GM06990 (cell line): ENCODE data around the gene PIMREG.

Source experiments
- DNase-seq: peaks from one replicate; pipeline ENCODE4 v3.0.0-alpha.2; 2011; ENCODE audit not compliant: insufficient read length; ENCODE audit errors: extremely low read depth
- H3K27me3 ChIP-seq: replicated peaks from 2 replicates; pipeline ENCODE4 v1.6.0; 2011; ENCODE audit warnings: low read length; ENCODE audit not compliant: control insufficient read depth, insufficient read depth
- H3K36me3 ChIP-seq: 2 replicates; pipeline ENCODE4 v1.5.1; 2011; ENCODE audit warnings: low read length; ENCODE audit not compliant: control insufficient read depth, insufficient read depth
- H3K4me3 ChIP-seq: replicated peaks from 2 replicates; pipeline ENCODE4 v1.5.1; 2011; ENCODE audit warnings: low read depth, mild to moderate bottlenecking, control low read depth, low read length
- CTCF ChIP-seq: IDR thresholded peaks from 2 replicates; pipeline ENCODE4 v1.5.1; 2011; ENCODE audit warnings: low read length, control low read depth, mild to moderate bottlenecking, inconsistent platforms; ENCODE audit not compliant: insufficient read depth, poor library complexity, severe bottlenecking

The PIMREG gene

GRCh38 chr17:6442775-6443174 is 1.5 kb upstream of the PIMREG start:
- no peaks in the 10 kb centered on the region; the same call in none of the 2 replicates for H3K27me3 ChIP-seq
- no peaks in the 10 kb centered on the region; the same call in 1 of the 2 replicates for H3K36me3 ChIP-seq
- no peak for TF ChIP-seq CTCF
- H3K4me3 ChIP-seq, result no peak overlapping the region
- no peak for DNase-seq

- TF ChIP-seq CTCF, result no peak
- no peak for DNase-seq
- Histone ChIP-seq H3K36me3 (no peaks in the 10 kb centered on the region; the same call in 1 of the 2 replicates), H3K27me3 (no peaks in the 10 kb centered on the region; the same call in none of the 2 replicates), H3K4me3 (peak overlapping the region; percentile 51)
Observed at GRCh38 chr17:6444571-6445335, 498 bp downstream of the PIMREG start.

- no peak for TF ChIP-seq CTCF
- no peak overlapping the region for H3K4me3 ChIP-seq
- H3K27me3 ChIP-seq, result no peaks in the 10 kb centered on the region; the same call in 1 of the 2 replicates
- DNase-seq, result no peak
- H3K36me3 ChIP-seq, result no peaks in the 10 kb centered on the region; the same call in 1 of the 2 replicates
Observed at GRCh38 chr17:6446516-6447100, 2.4 kb downstream of the PIMREG start.

- H3K4me3 ChIP-seq, result no peak overlapping the region
- no peak for TF ChIP-seq CTCF
- no peaks in the 10 kb centered on the region; the same call in 1 of the 2 replicates for H3K27me3 ChIP-seq
- H3K36me3 ChIP-seq, result no peaks in the 10 kb centered on the region; the same call in 1 of the 2 replicates
- DNase-seq, result no peak
Observed at GRCh38 chr17:6448473-6448872, 4.2 kb downstream of the PIMREG start.

GRCh38 chr17:6449307-6449706 is 5.1 kb downstream of the PIMREG start:
- no peak for DNase-seq
- Histone ChIP-seq H3K4me3 (no peak overlapping the region), H3K36me3 (no peaks in the 10 kb centered on the region; the same call in 1 of the 2 replicates), H3K27me3 (no peaks in the 10 kb centered on the region; the same call in 1 of the 2 replicates)
- TF ChIP-seq CTCF, result no peak
